Right hindlimb (tissue), 1 donor: ENCODE results near the gene RPS24.
A peak's percentile ranks its signal among the peaks of the same experiment; 100 is the strongest.

Experiments used
- DNase-seq: peaks from one replicate; pipeline ENCODE4 v3.0.0-alpha.2; 2018

RPS24 gene

DNA sequence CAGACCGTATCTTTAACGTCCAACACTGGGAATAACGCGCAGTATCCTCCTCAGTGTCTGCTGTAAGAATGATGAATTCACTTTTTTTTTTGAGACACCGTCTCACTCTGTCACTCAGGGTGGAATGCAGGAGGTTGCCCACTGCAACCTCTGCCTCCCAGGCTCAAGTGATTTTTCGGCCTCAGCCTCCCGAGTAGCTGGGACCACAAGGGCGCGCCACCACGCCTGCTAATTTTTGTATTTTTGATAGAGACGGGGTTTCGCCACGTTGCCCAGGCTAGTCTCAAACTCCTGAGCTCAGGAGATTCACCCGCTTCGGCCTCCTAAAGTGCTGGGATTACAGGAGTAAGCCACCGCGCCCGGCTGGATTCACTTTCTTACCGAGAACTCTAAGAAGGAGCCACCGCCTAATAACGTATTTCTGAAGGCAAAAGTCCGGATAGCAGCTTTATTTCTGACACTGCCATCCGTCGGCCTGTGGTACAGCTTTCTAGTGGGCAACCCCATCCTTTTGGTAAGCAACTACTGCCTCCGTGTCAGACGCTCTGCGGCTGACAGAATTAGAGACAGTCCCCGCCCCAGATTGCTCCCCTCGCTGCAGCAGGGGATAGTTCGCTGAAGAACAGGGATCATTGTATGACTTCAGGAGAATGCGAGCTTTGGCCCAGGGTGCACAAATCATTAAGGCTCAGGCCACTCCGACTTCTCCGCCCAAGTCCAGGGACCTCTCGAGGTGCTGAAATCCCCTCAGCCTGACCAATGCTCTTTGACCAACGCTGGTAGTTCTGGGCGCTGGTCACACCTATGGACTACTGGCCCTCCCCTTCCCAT is 5.0 kb upstream of the RPS24 start:
- DNase-seq: no peak

DNA sequence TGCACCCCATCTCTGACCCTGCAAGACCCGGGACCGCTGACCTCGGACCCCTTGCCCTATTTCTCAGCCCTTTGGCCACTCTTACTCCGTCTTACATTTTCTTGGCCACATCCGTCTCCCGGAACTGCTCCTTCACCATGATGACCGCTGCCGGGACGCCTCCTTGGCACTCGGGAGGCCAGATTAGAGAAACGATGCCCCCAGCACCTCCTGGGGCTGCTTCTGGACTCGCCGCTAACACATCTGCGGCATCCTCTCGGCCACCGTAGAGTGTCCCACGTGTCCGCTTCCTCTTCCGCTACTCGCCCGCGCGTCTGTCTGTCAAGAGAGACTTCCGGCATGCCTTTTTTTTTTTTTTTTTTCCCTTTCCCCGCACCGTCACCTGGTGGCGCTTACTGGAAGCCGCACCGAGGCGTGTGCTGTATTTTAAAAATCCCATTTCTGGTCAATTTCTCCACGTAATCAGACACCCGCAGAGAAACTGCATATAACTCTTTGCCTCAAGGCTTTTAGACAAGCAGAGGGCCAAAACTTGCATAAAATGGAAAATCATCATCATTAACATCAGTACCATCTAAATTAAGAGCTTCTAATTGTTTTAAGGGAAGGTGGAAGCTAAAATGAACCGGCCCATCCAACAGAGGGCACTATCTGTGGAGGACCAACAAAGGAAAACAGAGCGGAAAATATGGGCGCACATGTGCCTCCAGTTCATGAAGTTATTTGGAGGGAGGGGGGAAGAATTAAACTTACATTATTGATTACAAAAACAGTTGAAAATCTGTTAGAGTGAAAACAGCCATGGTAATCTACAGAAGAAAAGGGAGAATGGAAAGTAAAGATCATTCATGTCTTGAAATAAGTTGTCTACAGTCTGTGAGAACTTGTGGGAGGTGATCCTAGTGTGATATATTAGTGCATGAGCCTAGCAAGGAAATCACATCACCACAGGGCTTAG is 4.1 kb upstream of the RPS24 start, which contains the start of gene POLR3A:
TSS of gene POLR3A (minus strand) at position 247 of the 958 bp plus-strand sequence. CDS start at position 139, 108 bp downstream.
- peak; percentile 97 for DNase-seq

DNA sequence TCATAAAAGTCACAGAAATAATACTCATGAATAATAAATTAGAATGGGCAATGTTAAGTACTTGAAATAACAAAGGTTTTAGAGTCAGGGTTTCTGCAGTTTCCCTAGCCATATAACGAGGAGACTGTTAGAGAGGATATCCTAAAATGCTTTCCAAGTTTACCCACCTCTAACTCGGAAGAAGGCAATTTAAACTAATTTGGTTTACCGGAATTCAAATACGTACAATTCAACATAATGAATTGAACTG is 351 bp upstream of the RPS24 start:
- no peak for DNase-seq

DNA sequence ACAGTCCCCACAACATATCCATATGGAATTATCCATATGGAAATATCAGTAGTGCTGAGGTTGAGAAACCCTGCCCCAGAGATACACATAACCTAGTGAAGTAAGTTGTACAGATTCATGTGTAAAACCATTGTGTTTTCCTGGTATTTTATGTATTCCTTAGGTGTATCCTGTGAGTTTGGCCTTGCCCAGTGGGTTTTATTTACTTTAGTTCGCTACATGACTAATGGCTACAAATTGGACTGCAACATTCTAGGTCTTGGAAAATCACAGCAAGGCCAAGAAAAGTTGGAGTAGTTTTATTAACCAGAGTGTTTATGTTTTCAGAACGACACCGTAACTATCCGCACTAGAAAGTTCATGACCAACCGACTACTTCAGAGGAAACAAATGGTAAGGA is 1.4 kb downstream of the RPS24 start:
- no peak for DNase-seq

DNA sequence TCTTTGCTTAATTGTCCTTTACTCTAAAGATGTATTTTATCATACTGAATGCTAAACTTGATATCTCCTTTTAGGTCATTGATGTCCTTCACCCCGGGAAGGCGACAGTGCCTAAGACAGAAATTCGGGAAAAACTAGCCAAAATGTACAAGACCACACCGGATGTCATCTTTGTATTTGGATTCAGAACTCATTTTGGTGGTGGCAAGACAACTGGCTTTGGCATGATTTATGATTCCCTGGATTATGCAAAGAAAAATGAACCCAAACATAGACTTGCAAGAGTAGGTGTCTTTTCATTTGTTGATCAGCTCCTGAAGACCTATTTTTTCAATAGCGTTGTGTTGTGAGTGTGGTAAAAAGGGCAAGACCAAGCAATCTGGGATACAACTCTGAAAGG is 1.8 kb downstream of the RPS24 start:
- DNase-seq: no peak

DNA sequence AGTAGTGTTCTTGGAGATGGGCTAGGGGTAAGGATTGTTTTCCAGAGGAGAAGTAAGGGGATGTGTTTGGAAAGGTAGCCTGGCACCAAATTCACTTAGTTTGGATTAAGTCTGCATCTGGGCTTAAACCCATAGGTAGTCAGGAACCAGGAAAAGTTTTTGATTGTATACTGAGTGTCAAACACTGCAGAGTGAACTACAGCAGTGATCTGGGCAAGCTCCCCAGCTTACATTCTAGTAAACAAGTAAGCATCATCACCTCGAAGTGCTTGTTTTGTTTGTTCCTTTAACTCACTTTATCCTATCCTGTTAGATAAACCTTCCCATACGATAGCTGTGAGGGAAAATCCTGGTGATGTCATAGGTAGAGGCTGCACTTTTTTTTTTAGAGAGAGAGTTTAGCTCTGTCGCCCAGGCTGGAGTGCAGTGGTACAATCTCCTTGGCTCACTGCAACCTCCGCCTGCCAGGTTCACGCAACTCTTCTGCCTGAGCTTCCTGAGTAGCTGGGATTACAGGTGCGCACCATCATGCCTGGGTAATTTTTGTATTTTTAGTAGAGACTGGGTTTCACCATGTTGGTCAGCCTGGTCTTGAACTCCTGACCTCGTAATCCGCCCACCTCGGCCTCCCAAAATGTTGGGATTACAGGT is 2.4 kb downstream of the RPS24 start:
- DNase-seq: no peak

DNA sequence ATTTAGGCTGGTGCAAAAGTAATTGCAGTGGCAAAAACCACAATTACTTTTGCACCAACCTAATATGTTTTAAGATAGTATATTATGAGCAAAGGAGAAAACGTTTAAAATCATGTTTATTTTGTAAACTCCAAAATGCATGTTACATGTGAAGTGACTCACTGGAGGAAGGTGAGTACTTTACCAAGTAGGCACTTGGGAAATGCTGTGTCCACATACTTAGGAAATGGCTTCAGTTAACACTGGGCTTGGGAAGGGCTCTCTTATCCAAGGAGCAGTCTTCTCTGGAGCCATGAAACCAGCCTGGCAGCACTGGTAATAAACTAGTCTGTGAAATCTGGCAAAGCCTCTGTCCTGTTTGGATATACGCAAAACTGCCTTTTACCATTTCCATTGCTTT is 4.4 kb downstream of the RPS24 start:
- DNase-seq: no peak

DNA sequence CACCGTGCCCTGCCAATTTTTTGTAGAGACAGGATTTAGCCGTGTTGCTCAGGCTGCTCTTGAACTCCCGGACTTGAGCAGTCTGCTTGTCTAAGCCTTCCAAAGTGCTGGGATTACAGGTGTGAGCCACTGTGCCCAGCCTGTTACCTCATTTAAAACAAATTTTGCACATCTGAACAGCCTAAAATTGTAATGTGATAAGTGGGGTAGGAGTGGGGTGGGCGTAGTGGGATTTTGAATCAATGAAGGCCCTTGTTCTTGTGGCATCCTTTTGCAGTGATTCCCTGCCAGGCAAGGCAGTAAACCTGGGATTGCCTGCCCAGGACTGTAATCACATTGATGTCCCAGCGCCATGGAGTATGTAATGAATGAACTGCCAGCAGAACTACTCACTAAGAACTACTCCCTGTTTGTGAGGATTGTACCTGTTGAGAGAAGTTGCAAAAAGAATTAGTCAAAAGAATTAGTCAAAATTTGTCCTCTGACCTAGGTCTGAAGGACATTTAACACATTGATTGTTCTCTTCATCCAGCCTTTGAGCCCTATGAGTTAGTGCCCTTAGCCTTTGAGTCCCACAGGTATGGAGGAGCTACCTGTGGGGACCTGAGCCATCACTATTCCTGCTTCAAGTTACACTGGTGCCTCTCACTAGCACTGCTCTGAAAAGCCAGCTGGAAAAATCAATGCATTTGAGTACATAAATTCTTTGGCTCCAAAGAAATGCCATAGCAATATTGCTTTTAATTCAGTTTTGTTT is 5.3 kb downstream of the RPS24 start:
- DNase-seq: no peak

DNA sequence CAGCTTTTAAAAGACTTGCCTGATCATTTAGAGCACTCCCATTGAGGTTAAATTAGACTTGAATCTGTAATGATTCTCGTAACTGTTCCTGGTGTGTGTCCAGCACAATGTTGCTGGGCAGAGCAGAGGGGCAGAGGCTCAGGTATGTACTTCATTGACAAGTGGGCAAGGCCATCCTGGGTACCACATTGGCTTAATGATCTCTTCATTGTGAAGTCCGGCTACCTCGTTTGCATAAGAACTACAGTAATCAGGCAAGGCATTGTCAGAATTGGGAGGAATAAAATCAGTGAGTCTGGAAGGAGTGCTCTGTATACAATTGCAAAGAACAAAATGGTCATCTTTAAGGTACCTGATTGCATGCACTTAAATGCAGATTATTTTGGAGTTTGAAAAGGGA is 6.1 kb downstream of the RPS24 start:
- no peak for DNase-seq

DNA sequence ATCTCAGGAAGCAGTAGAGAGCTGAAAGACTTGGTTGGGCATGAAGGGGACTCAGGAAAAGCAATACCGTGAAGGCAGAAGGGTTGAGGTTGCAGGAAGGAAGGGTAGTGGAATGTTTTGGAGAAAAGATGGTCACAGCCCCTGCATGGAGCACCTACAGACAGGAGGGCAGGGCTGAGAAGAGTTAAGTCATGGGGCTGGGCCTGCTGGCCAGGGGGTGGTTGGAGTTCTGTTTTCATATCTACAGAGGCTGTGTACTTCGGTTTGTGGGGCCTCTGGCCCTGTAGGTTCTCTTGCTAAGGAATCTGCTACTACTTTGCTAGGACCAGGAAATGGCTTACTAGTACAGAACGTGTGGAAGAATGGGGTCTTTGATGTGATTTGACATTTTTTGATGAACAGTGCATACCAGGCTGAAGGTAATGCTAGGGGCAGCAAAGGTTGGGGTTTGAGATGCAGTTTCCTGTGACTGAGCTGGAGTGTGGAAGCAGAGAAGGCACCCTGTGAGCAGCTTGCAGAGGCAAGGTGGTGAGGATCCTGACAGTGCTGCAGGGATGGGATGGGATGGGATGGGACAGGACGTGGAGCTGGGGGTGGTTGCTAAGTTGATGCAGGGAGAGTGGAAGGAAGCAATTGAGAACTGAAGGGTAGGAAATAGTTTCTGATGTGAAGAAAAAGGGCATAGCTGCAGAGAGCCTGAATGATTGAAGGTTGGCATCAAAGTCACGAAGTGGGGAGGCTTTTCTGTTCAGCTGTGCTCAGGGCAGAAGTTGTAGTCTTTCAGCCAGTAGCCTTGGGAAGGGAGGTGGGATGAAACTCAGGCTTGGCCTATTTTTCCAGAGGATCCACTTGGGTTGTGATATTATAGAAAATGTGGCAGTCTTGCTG is 7.8 kb downstream of the RPS24 start:
- no peak for DNase-seq

DNA sequence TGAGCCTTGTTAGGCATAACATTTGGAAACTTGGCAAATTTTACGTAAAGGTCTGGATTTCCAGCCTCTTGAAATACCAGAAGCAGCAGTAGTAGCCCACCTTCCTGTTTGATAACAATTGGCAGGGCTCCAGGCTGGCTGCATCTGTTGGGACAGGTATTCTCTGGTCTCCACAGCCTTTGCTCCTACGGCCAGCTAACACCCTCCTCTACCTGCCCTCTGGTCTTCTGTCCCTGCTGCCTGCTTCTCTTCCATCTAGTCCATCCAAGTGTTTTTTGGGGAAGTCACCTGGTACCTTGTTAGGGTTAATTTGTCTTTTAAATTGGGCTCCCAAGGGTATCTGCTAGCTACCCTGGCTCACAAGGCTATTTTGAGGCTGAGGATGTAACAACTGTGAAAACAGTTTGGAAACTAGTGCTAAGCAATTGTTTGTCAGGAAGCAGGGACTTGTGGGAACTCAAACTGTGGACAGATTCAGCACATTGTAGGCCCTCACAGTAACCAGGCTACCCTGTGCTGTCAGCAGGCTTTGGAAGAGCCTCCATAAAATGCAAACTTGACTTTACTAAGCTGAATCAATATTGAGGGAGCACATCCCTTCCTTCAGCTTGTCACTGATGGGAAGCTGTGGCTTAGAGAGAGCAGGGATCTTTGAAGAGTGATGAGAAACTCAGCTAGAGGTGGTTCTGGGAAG is 8.5 kb downstream of the RPS24 start:
- DNase-seq: no peak

DNA sequence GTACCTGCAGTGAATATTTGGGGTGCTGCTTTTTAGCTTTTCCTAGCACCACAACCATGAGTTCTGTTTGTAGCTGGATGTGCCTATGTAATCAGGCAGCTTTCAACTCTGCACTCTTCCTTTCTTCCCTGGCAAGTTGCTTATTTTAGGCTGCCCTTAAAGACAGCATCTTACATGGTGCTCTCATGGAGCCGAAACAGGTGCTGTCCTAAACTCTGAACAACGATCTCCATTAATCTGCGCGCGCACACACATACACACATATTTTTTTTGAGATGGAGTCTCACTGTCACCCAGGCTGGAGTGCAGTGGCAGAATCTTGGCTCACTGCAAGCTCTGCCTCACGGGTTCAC is 9.1 kb downstream of the RPS24 start:
- DNase-seq: no peak

DNA sequence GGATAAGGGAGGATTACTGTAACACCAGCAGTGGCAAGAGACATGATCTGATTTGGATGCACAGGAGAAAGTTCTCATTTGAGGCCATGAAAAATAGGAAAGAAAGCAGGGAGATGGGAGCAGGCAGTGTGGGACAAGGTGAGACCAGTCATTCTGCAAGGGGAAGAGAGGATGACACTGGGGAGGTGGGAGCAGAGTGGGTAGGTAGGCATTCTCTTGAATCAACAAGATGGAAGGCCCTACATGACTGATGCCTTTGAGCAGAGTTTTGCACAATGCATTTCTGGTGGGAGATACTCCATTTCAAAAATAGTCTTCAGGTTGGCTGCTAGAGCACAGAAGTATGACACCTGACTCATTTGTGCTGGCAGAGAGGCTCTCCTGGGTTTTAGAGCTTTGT is 10.5 kb downstream of the RPS24 start:
- no peak for DNase-seq

DNA sequence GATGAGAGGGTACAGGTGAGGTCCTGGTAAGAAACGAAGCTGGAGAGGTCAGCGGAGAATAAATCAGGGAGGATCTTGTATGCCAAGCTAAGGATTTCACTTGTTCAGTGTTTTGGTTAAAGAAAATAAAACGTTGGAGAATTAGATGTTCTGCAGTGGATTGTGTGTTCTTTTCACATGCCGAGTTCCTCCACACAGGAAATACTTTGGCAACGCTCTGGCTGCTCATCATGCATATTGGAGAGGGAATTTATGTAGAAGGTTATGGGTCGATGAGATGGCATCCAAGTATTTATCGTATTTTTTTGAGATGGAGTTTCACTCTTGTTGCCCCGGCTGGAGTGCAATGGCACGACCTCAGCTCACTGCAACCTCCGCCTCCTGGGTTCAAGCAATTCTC is 11.0 kb downstream of the RPS24 start:
- DNase-seq: no peak

DNA sequence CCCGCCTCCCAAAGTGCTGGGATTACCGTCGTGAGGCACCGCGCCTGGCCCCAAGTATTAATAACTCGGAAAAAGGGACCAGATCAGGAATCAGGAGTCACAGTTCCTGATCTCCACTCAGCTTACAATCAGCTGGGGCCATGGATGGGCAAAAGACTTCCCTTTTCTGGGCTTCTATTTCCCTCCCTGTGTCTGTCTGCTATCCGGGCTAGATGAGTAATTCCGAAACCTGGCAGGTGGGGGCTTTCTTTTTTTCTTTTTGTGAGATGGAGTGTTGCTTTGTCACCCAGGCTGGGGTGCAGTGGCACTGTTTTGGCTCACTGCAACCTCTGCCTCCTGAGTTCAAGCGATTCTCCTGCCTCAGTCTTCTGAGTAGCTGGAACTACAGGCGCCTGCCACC is 11.6 kb downstream of the RPS24 start:
- DNase-seq: no peak

DNA sequence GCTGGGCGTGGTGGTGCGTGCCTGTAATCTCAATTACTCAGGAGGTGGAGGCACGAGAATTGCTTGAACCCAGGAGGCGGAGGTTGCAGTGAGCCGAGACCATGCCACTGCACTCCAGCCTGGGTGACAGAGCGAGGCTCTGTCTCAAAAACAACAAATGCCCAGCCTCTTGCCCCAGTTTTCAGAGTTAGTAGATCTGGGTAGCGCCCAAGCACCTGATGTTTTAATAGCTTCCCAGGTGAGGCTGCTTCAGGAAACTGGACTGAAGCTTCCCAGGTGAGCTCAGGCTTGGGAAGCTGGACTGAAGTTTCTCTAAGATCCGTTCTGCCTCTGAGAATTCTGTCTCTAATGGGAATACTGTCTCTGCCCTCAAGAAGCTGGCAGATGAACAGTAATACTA is 12.2 kb downstream of the RPS24 start:
- no peak for DNase-seq

DNA sequence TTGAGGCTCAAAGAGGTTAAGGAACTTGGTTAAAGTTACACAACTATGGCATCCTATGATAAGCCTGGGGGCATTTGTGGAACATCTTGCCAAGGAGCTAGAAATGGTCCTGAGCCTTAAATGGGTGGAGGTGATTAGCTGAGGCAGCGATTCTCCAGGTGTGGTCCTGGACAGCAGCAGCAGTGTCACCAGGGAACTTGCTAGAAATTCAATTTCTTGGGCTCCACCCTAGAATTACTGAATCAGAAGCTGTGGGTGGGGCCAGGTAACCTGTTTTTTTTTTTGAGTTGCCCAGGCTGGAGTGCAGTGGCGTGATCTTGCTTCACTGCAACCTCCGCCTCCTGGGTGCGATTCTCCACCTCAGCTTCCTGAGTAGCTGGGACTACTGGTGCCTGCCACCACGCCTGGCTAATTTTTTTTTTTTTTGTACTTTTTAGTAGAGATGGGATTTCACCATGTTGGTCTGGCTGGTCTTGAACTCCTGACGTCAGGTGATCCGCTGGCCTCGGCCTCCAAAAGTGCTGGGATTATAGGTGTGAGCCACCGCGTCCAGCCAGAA is 13.1 kb downstream of the RPS24 start:
- no peak for DNase-seq

DNA sequence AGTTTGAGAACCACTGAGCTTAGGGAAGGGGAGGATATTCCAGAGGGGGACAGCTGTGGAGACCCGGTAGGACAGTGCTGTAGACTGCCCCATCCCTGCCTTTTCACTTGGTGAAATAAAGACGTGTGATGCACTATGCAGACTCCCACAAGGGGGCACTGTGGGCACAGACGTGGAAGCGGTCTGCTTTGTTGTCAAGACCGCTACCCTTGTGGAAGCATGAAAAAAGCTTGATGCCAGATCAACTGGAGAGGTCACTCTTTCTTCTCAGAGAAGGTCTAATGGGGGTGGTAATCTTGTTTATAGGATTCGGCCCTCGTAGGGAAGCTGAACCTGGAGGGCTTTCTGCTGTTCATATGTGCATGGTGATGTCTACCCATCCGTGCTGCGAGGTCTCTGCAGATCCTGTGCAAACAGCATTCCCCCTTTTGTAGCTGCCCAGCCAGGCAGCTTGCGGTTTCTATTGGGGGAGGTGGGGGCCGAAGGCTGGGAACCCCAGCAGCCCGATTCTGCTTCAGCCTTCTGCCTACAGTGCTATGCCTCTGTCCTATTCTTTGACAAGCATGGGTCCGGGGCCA is 13.7 kb downstream of the RPS24 start:
- DNase-seq: peak; percentile 92

DNA sequence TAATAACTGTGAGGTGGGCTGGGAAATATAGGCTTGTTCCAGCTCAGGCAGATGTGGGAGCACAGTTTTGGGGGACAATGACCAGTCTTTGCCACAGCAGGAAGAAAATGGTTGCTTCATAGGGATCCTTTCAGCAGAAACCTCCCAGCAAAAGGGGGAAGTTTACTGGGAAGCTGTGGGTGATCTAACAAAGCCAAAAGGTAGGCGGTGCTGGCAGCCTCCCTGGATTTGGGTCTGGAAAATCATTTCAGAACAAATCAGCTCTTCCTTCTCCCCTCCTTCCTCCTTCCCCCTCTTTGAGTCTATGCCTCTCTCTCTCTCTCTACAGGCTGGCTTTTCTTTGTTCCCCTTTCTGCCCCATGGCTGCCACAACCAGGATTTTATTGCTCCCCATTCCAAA is 16.2 kb downstream of the RPS24 start:
- DNase-seq: peak; percentile 60

DNA sequence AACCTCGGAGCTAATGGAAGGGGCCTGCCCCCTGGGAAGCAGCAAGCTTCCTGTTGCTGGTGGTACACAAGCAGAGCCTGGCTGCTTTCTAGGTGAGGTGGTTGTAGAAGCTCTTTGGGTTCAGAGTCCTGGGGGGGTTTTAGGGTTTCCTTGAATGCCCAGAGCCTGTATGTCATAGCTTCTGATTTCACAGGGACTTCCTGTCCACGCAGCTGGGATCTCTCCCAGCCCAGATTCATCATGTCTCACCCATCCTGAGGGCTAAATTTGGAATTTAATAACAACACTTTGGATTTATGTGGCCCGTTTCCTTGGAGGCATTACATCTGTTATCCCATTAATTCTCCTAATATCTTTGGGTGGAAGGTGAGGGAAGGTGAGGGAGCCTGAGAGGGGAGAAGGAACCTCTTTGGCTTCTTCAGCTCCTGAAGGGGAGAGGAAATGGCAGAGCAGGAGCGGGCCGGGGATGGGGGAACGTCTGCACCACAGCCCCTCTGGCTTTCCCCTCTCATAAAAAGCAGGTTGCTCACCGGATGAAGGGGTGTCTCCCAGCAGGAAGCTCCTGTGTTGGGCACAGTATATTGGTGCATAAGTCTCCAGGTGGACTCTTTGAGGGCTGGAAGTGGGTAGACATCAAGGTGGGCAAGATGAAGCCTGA is 19.7 kb downstream of the RPS24 start:
- DNase-seq: no peak
